ENCODE measurements around the gene MAP2K1. TPM values are rescaled to one million over a fixed set of nuclear protein-coding genes. Genes with fewer than 3 reads are reported as not detected.

Gene MAP2K1
- total RNA-seq, 1 donor from 2014 or later = 23.6 TPM

DNA sequence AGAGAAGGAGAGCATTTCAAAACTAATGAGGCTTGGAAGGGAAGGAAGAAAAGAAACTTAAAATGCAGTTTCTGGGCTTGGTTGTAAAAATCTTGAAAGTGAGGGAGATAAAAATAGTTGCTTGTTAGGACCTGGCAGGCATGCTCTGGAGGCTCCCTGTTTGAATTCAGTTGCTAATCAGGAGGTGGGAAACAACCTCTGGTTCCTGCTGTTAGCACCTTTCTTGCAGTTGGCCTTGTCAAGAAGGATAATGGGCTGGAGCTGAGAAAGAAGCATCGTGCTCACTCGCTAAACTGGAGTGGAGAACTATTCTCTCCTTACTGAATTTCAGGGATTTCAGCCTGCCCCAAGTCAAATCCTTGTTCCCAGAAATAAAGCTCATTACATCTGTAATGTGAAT lies 87.4 kb downstream of the MAP2K1 start:
- intact Hi-C loops (cut with DNase I) = no loop called here

GRCh38 chr15:66474963-66475362 lies 88.3 kb downstream of the MAP2K1 start:
- H3K36me3 ChIP-seq = no peaks in the 10 kb centered on the region
- intact Hi-C loops (cut with DNase I) = no loop called here
- no peak for DNase-seq (ENCODE audit: extremely low spot score in 2 of 2)
- peaks cover 31% of the 10 kb centered on the region for H3K4me1 ChIP-seq
- H3K27ac ChIP-seq = no peak overlapping the region
- no peak overlapping the region for H3K4me3 ChIP-seq
- H3K9me3 ChIP-seq = no peaks in the 10 kb centered on the region
- H3K27me3 ChIP-seq = no peaks in the 10 kb centered on the region
- TF ChIP-seq, protein P1, sequence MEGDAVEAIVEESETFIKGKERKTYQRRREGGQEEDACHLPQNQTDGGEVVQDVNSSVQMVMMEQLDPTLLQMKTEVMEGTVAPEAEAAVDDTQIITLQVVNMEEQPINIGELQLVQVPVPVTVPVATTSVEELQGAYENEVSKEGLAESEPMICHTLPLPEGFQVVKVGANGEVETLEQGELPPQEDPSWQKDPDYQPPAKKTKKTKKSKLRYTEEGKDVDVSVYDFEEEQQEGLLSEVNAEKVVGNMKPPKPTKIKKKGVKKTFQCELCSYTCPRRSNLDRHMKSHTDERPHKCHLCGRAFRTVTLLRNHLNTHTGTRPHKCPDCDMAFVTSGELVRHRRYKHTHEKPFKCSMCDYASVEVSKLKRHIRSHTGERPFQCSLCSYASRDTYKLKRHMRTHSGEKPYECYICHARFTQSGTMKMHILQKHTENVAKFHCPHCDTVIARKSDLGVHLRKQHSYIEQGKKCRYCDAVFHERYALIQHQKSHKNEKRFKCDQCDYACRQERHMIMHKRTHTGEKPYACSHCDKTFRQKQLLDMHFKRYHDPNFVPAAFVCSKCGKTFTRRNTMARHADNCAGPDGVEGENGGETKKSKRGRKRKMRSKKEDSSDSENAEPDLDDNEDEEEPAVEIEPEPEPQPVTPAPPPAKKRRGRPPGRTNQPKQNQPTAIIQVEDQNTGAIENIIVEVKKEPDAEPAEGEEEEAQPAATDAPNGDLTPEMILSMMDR (IDR thresholded peaks at IDR 0.05) = no peak
- no peak for TF ChIP-seq POLR2AphosphoS5 (IDR thresholded peaks at IDR 0.05; ENCODE audit: insufficient read depth in 1 of 2, low read depth in 1 of 2)
- TF ChIP-seq POLR2A (IDR thresholded peaks at IDR 0.05) = no peak

More for the DNA sequence above, 87.4 kb downstream of the MAP2K1 start:
- H3K4me3 ChIP-seq = no peak overlapping the region
- H3K36me3 ChIP-seq = no peaks in the 10 kb centered on the region
- no peaks in the 10 kb centered on the region for H3K27me3 ChIP-seq
- no peak for DNase-seq (ENCODE audit: extremely low spot score in 2 of 2)
- TF ChIP-seq POLR2A (IDR thresholded peaks at IDR 0.05) (no peak), POLR2AphosphoS5 (IDR thresholded peaks at IDR 0.05; ENCODE audit: insufficient read depth in 1 of 2, low read depth in 1 of 2) (no peak)
- TF ChIP-seq, protein P1 (IDR thresholded peaks at IDR 0.05) = no peak
- peaks cover 31% of the 10 kb centered on the region for H3K4me1 ChIP-seq
- H3K9me3 ChIP-seq = no peaks in the 10 kb centered on the region
- H3K27ac ChIP-seq = no peak overlapping the region

- no peak overlapping the region for H3K27ac ChIP-seq
- H3K27me3 ChIP-seq = no peaks in the 10 kb centered on the region
- peaks cover 31% of the 10 kb centered on the region for H3K4me1 ChIP-seq
- H3K9me3 ChIP-seq = no peaks in the 10 kb centered on the region
- TF ChIP-seq POLR2A (IDR thresholded peaks at IDR 0.05) = no peak
- TF ChIP-seq POLR2AphosphoS5 (IDR thresholded peaks at IDR 0.05; ENCODE audit: insufficient read depth in 1 of 2, low read depth in 1 of 2) = no peak
- TF ChIP-seq, protein P1 (IDR thresholded peaks at IDR 0.05) = no peak
- H3K36me3 ChIP-seq = peaks cover 0 to under 1% of the 10 kb centered on the region in 2 donors
- H3K4me3 ChIP-seq = no peak overlapping the region
- intact Hi-C loops (cut with DNase I) = no loop called here
- DNase-seq (ENCODE audit: extremely low spot score in 2 of 2) = no peak
Observed at GRCh38 chr15:66476535-66476934, 89.8 kb downstream of the MAP2K1 start.

DNA sequence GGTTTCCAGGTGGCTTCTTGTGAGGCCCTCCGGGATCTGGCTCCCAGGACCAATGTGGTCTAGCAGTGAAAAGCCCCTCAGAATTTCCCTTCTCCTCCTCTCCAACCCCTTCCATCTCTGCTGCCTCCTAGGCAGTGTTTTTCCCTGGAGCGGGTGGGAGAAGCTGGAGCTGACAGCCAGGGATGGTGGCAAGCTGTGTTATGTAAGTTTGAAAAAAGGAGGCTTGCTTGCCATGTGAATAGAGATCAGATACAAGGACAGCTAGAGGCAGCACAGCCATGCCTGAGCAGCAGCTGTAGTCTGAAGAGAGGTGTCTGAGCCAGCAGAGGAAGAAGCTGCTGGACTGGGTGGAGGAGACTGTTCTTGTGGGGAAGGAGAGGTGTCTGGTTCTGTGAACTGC lies 90.3 kb downstream of the MAP2K1 start:
- intact Hi-C loops (cut with DNase I) = no loop called here

DNA sequence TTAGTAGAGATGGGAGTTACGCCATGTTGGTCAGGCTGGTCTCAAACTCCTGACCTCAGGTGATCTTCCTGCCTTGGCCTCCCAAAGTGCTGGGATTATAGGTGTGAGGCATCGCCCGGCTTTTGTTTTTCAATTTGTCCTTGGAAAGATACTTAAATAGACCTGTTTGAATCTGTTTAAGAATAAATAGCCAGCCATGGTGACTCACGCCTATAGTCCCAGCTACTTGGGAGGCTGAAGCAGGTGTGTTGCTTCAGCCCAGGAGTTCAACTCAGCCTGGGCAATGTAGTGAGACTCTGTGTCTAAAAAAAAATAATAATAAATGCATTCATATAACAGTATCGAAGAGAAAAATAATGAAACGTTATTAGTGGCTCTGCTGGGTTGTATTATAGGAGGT lies 93.6 kb downstream of the MAP2K1 start:
- H3K4me1 ChIP-seq = no peaks in the 10 kb centered on the region
- intact Hi-C loops (cut with DNase I) = no loop called here
- no peaks in the 10 kb centered on the region for H3K27me3 ChIP-seq
- no peak overlapping the region for H3K27ac ChIP-seq
- no peak overlapping the region for H3K4me3 ChIP-seq
- peaks cover 0 to 15% of the 10 kb centered on the region in 2 donors for H3K36me3 ChIP-seq
- TF ChIP-seq POLR2A (IDR thresholded peaks at IDR 0.05) (no peak), POLR2AphosphoS5 (IDR thresholded peaks at IDR 0.05; ENCODE audit: insufficient read depth in 1 of 2, low read depth in 1 of 2) (no peak)
- TF ChIP-seq, protein P1 (IDR thresholded peaks at IDR 0.05) = no peak
- no peak for DNase-seq (ENCODE audit: extremely low spot score in 2 of 2)
- no peaks in the 10 kb centered on the region for H3K9me3 ChIP-seq

More for the DNA sequence above, 90.3 kb downstream of the MAP2K1 start:
- Histone ChIP-seq H3K36me3 (peaks cover 0 to 5% of the 10 kb centered on the region in 2 donors), H3K4me1 (peaks cover 28% of the 10 kb centered on the region), H3K9me3 (no peaks in the 10 kb centered on the region), H3K27me3 (no peaks in the 10 kb centered on the region), H3K4me3 (no peak overlapping the region), H3K27ac (no peak overlapping the region)
- TF ChIP-seq POLR2AphosphoS5 (IDR thresholded peaks at IDR 0.05; ENCODE audit: insufficient read depth in 1 of 2, low read depth in 1 of 2) = no peak
- TF ChIP-seq, protein P1 (IDR thresholded peaks at IDR 0.05) = no peak
- no peak for TF ChIP-seq POLR2A (IDR thresholded peaks at IDR 0.05)
- DNase-seq (ENCODE audit: extremely low spot score in 2 of 2) = no peak
